Gastroesophageal sphincter (tissue), 3 donors: ENCODE data around the gene ANKS1B.

ENCODE experiments used
- EP300 ChIP-seq: sonication (generic); formaldehyde crosslinking; IDR thresholded peaks from one replicate; pipeline ENCODE4 v1.6.1; 2017; ENCODE audit warnings: antibody characterized with exemption, mild to moderate bottlenecking
- POLR2A ChIP-seq, 2 donors: fragments of 450-650 bp; IDR thresholded peaks; one replicate each; pipeline ENCODE4 v1.6.1; 2017; ENCODE audit warnings: antibody characterized with exemption in 2 of 2, mild to moderate bottlenecking in 2 of 2, moderate library complexity in 1 of 2
- POLR2AphosphoS5 ChIP-seq: sonication (generic); formaldehyde crosslinking; IDR thresholded peaks from one replicate; pipeline ENCODE4 v1.6.1; 2017; ENCODE audit warnings: antibody characterized with exemption
- TF ChIP-seq, protein P1 (sequence below), 4 experiments: fragments of 200-600 bp in 2 of 4; fragments of 450-650 bp in 2 of 4; sonication (generic) in 1 of 4; IDR thresholded peaks; one replicate each; pipeline ENCODE4 v1.5.1; 2017 to 2019; ENCODE audit warnings: antibody characterized with exemption in 4 of 4, mild to moderate bottlenecking in 2 of 4, moderate library complexity in 2 of 4

GRCh38 chr12:98864363-98864762 is 1120.4 kb downstream of the ANKS1B start:
- TF ChIP-seq EP300 = no peak
- no peak for TF ChIP-seq POLR2AphosphoS5
- TF ChIP-seq POLR2A (IDR thresholded peaks at IDR 0.05) = no peak
- TF ChIP-seq, protein P1, sequence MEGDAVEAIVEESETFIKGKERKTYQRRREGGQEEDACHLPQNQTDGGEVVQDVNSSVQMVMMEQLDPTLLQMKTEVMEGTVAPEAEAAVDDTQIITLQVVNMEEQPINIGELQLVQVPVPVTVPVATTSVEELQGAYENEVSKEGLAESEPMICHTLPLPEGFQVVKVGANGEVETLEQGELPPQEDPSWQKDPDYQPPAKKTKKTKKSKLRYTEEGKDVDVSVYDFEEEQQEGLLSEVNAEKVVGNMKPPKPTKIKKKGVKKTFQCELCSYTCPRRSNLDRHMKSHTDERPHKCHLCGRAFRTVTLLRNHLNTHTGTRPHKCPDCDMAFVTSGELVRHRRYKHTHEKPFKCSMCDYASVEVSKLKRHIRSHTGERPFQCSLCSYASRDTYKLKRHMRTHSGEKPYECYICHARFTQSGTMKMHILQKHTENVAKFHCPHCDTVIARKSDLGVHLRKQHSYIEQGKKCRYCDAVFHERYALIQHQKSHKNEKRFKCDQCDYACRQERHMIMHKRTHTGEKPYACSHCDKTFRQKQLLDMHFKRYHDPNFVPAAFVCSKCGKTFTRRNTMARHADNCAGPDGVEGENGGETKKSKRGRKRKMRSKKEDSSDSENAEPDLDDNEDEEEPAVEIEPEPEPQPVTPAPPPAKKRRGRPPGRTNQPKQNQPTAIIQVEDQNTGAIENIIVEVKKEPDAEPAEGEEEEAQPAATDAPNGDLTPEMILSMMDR (IDR thresholded peaks at IDR 0.05) = no peak
